Mesenchymal stem cell (in vitro differentiated cells and primary cell): ENCODE measurements around the gene WARS2.

ENCODE experiments used
- DNase-seq: peaks from one replicate; pipeline ENCODE4 v3.0.0-alpha.2; 2013
- H2AFZ ChIP-seq: one replicate; pipeline ENCODE4 v1.6.1; 2013; ENCODE audit warnings: low read depth, mild to moderate bottlenecking, control low read depth, inconsistent platforms, low read length, moderate library complexity
- H2AK5ac ChIP-seq: 2 replicates; pipeline ENCODE4 v1.6.1; 2013; ENCODE audit warnings: low read length, moderate library complexity, mild to moderate bottlenecking, inconsistent platforms; ENCODE audit not compliant: severe bottlenecking
- H2BK120ac ChIP-seq: one replicate; pipeline ENCODE4 v1.6.1; 2013; ENCODE audit warnings: low read depth, mild to moderate bottlenecking, inconsistent platforms, low read length, moderate library complexity
- H2BK12ac ChIP-seq, 2 experiments: one replicate each; pipeline ENCODE4 v1.6.1; 2013; ENCODE audit warnings: inconsistent platforms in 2 of 2, low read length in 2 of 2, mild to moderate bottlenecking in 2 of 2, moderate library complexity in 2 of 2, control low read depth in 1 of 2
- H2BK15ac ChIP-seq: one replicate; pipeline ENCODE4 v1.6.1; 2013; ENCODE audit warnings: mild to moderate bottlenecking, low read depth, inconsistent platforms; ENCODE audit not compliant: poor library complexity, severe bottlenecking
- H2BK5ac ChIP-seq: 2 replicates; pipeline ENCODE4 v1.6.1; 2013; ENCODE audit warnings: low read depth, mild to moderate bottlenecking, low read length, control low read depth, inconsistent platforms; ENCODE audit not compliant: poor library complexity, severe bottlenecking
- H3K14ac ChIP-seq, 2 experiments: one replicate each; pipeline ENCODE4 v1.6.1; 2013; ENCODE audit warnings: inconsistent platforms in 2 of 2, low read length in 2 of 2, control low read depth in 1 of 2, mild to moderate bottlenecking in 1 of 2, moderate library complexity in 1 of 2
- H3K18ac ChIP-seq, 2 experiments: one replicate each; pipeline ENCODE4 v1.6.1; 2013; ENCODE audit warnings: inconsistent platforms in 2 of 2, low read length in 2 of 2, control low read depth in 1 of 2, low read depth in 1 of 2, mild to moderate bottlenecking in 1 of 2
- H3K23ac ChIP-seq, 2 experiments: one replicate each; pipeline ENCODE4 v1.6.1; 2013; ENCODE audit warnings: inconsistent platforms in 2 of 2, low read length in 2 of 2, mild to moderate bottlenecking in 2 of 2, moderate library complexity in 2 of 2, control low read depth in 1 of 2
- H3K27ac ChIP-seq: 2 replicates; pipeline ENCODE4 v1.5.1; 2013; ENCODE audit warnings: mild to moderate bottlenecking, moderate library complexity, low read length, control low read depth, inconsistent platforms; ENCODE audit not compliant: poor library complexity, severe bottlenecking
- H3K27me3 ChIP-seq, 2 experiments: 2 replicates each; pipeline versions ENCODE4 v1.6.1 to v1.7.0; 2013; ENCODE audit warnings: low read length in 2 of 2, mild to moderate bottlenecking in 2 of 2, moderate library complexity in 2 of 2, control low read depth in 1 of 2, inconsistent platforms in 1 of 2; ENCODE audit not compliant: control insufficient read depth in 1 of 2, insufficient read depth in 1 of 2
- H3K36me3 ChIP-seq, 2 experiments: 2 replicates each; pipeline versions ENCODE4 v1.6.1 to v1.7.0; 2013; ENCODE audit warnings: low read length in 2 of 2, control low read depth in 1 of 2, inconsistent platforms in 1 of 2, low read depth in 1 of 2, mild to moderate bottlenecking in 1 of 2; ENCODE audit not compliant: insufficient read depth in 2 of 2, control insufficient read depth in 1 of 2
- H3K4ac ChIP-seq, 2 experiments: one replicate each; pipeline ENCODE4 v1.6.1; 2013; ENCODE audit warnings: inconsistent platforms in 2 of 2, low read length in 2 of 2, mild to moderate bottlenecking in 2 of 2, moderate library complexity in 2 of 2, control low read depth in 1 of 2, low read depth in 1 of 2
- H3K4me1 ChIP-seq: 2 replicates; pipeline ENCODE4 v1.6.1; 2013; ENCODE audit warnings: low read depth, low read length, control low read depth; ENCODE audit not compliant: control insufficient read depth, insufficient read depth
- H3K4me2 ChIP-seq: 2 replicates; pipeline ENCODE4 v1.6.1; 2013; ENCODE audit warnings: low read length, mild to moderate bottlenecking, inconsistent platforms; ENCODE audit not compliant: poor library complexity, severe bottlenecking
- H3K4me3 ChIP-seq, 2 experiments: 2 replicates each; pipeline versions ENCODE4 v1.5.1 to v1.7.0; 2013; ENCODE audit warnings: low read length in 2 of 2, mild to moderate bottlenecking in 2 of 2, control low read depth in 1 of 2, low read depth in 1 of 2; ENCODE audit not compliant: insufficient read depth in 1 of 2
- H3K79me1 ChIP-seq: replicated peaks from 2 replicates; pipeline ENCODE4 v1.6.1; 2013; ENCODE audit warnings: mild to moderate bottlenecking, control low read depth, low read length, inconsistent platforms; ENCODE audit not compliant: poor library complexity, severe bottlenecking
- H3K9ac ChIP-seq: 2 replicates; pipeline ENCODE4 v1.7.0; 2013; ENCODE audit warnings: mild to moderate bottlenecking, low read length, moderate library complexity
- H3K9me3 ChIP-seq: 2 replicates; pipeline ENCODE4 v1.7.0; 2013; ENCODE audit warnings: mild to moderate bottlenecking, low read length; ENCODE audit not compliant: control insufficient read depth
- H4K8ac ChIP-seq: one replicate; pipeline ENCODE4 v1.6.1; 2013; ENCODE audit warnings: inconsistent platforms, mild to moderate bottlenecking, low read length, moderate library complexity
- H4K91ac ChIP-seq: one replicate; pipeline ENCODE4 v1.6.1; 2013; ENCODE audit warnings: mild to moderate bottlenecking, low read length, inconsistent platforms
- WGBS: methylation state at CpG from one replicate; pipeline ENCODE4 v1.1.7; 2013; ENCODE audit warnings: mixed read lengths; 5-methylcytosine and 5-hydroxymethylcytosine counted together

The WARS2 gene

GRCh38 chr1:118993700-118994026 is 146.8 kb downstream of the WARS2 start:
- Histone ChIP-seq H3K4ac (no peak overlapping the region), H3K4me3 (no peak overlapping the region), H3K14ac (no peak overlapping the region), H2AK5ac (no peak overlapping the region), H3K79me1 (peaks cover 3% of the 10 kb centered on the region), H2BK15ac (no peak overlapping the region), H2BK12ac (no peak overlapping the region), H2AFZ (no peak overlapping the region), H4K91ac (no peak overlapping the region), H3K4me1 (peaks cover 6% of the 10 kb centered on the region), H3K18ac (no peak overlapping the region), H2BK120ac (no peak overlapping the region), H3K27me3 (peaks cover 0 to 25% of the 10 kb centered on the region in 2 experiments), H3K27ac (no peak overlapping the region), H3K23ac (no peak overlapping the region), H3K36me3 (no peaks in the 10 kb centered on the region), H3K9ac (no peak overlapping the region), H3K4me2 (no peak overlapping the region), H4K8ac (no peak overlapping the region), H3K9me3 (no peaks in the 10 kb centered on the region), H2BK5ac (no peak overlapping the region)
- 29% methylated on average over 9 of the region's 9 CpGs for WGBS
- no peak for DNase-seq

GRCh38 chr1:118992868-118993699 is 147.4 kb downstream of the WARS2 start:
- Histone ChIP-seq H3K79me1 (peaks cover 3% of the 10 kb centered on the region), H3K9ac (no peak overlapping the region), H4K8ac (no peak overlapping the region), H2BK120ac (no peak overlapping the region), H2BK5ac (no peak overlapping the region), H3K4me1 (peaks cover 6% of the 10 kb centered on the region), H3K9me3 (no peaks in the 10 kb centered on the region), H3K23ac (no peak overlapping the region), H3K18ac (no peak overlapping the region), H2AFZ (no peak overlapping the region), H2BK12ac (no peak overlapping the region), H3K4me3 (no peak overlapping the region), H3K27ac (no peak overlapping the region), H2BK15ac (no peak overlapping the region), H3K27me3 (peaks cover 0 to 20% of the 10 kb centered on the region in 2 experiments), H3K4ac (no peak overlapping the region), H4K91ac (no peak overlapping the region), H3K14ac (no peak overlapping the region), H3K36me3 (no peaks in the 10 kb centered on the region), H3K4me2 (no peak overlapping the region), H2AK5ac (no peak overlapping the region)
- WGBS: 5% methylated on average over 51 of the region's 53 CpGs
- no peak for DNase-seq

- Histone ChIP-seq H3K14ac (no peak overlapping the region), H3K27me3 (peaks cover 0 to 16% of the 10 kb centered on the region in 2 experiments), H2AK5ac (no peak overlapping the region), H3K4me2 (no peak overlapping the region), H3K4me3 (no peak overlapping the region), H3K36me3 (no peaks in the 10 kb centered on the region), H3K27ac (no peak overlapping the region), H3K9me3 (no peaks in the 10 kb centered on the region), H4K8ac (no peak overlapping the region), H2BK5ac (no peak overlapping the region), H3K9ac (no peak overlapping the region), H2AFZ (no peak overlapping the region), H2BK15ac (no peak overlapping the region), H3K23ac (no peak overlapping the region), H2BK120ac (no peak overlapping the region), H2BK12ac (no peak overlapping the region), H3K79me1 (peaks cover 2% of the 10 kb centered on the region), H3K18ac (no peak overlapping the region), H3K4ac (no peak overlapping the region), H4K91ac (no peak overlapping the region), H3K4me1 (peaks cover 6% of the 10 kb centered on the region)
- no peak for DNase-seq
- WGBS: 35% methylated on average over 10 of the region's 22 CpGs
Observed at GRCh38 chr1:118992237-118992825, 148.1 kb downstream of the WARS2 start.

- no peak overlapping the region for H2BK15ac ChIP-seq
- DNase-seq: no peak
- H3K18ac ChIP-seq: no peak overlapping the region
- no peak overlapping the region for H3K9ac ChIP-seq
- H2AK5ac ChIP-seq: no peak overlapping the region
- H3K9me3 ChIP-seq: no peaks in the 10 kb centered on the region
- H2BK5ac ChIP-seq: no peak overlapping the region
- H3K4me2 ChIP-seq: no peak overlapping the region
- peaks cover 6% of the 10 kb centered on the region for H3K4me1 ChIP-seq
- no peak overlapping the region for H4K8ac ChIP-seq
- H3K23ac ChIP-seq: no peak overlapping the region
- peaks cover 0 to 8% of the 10 kb centered on the region in 2 experiments for H3K27me3 ChIP-seq
- H3K14ac ChIP-seq: no peak overlapping the region
- WGBS: 23% methylated on average over 3 of the region's 4 CpGs
- no peaks in the 10 kb centered on the region for H3K36me3 ChIP-seq
- no peak overlapping the region for H2AFZ ChIP-seq
- H3K79me1 ChIP-seq: peaks cover 2% of the 10 kb centered on the region
- H3K4ac ChIP-seq: no peak overlapping the region
- H2BK120ac ChIP-seq: no peak overlapping the region
- no peak overlapping the region for H3K4me3 ChIP-seq
- H4K91ac ChIP-seq: no peak overlapping the region
- H2BK12ac ChIP-seq: no peak overlapping the region
- H3K27ac ChIP-seq: no peak overlapping the region
Observed at GRCh38 chr1:118991448-118991847, 149.0 kb downstream of the WARS2 start.
